ENCODE results near the gene KAZN.

Gene KAZN

DNA sequence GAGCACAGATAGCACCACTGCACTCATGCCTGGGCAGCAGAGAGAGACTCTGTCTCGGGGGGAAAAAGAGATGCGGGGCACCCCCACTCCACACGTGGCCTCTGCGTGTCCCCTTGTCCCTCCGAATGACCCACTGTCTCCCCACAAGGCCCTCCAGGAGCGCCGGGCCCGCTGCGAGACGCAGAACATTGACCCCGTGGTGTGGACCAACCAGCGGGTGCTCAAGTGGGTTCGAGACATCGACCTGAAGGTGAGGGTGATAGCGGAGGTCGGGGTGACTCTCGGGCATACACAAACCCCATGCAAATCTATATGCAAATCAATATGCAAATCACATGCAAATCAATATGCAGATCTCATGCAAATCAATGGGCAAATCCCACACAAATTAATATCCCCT is 504.7 kb downstream of the KAZN start:
- TF ChIP-seq, protein P1, sequence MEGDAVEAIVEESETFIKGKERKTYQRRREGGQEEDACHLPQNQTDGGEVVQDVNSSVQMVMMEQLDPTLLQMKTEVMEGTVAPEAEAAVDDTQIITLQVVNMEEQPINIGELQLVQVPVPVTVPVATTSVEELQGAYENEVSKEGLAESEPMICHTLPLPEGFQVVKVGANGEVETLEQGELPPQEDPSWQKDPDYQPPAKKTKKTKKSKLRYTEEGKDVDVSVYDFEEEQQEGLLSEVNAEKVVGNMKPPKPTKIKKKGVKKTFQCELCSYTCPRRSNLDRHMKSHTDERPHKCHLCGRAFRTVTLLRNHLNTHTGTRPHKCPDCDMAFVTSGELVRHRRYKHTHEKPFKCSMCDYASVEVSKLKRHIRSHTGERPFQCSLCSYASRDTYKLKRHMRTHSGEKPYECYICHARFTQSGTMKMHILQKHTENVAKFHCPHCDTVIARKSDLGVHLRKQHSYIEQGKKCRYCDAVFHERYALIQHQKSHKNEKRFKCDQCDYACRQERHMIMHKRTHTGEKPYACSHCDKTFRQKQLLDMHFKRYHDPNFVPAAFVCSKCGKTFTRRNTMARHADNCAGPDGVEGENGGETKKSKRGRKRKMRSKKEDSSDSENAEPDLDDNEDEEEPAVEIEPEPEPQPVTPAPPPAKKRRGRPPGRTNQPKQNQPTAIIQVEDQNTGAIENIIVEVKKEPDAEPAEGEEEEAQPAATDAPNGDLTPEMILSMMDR (IDR thresholded peaks at IDR 0.05; ENCODE audit: low read depth, low read length), result no peak
- no peak for DNase-seq (ENCODE audit: extremely low read depth, low read depth)

DNA sequence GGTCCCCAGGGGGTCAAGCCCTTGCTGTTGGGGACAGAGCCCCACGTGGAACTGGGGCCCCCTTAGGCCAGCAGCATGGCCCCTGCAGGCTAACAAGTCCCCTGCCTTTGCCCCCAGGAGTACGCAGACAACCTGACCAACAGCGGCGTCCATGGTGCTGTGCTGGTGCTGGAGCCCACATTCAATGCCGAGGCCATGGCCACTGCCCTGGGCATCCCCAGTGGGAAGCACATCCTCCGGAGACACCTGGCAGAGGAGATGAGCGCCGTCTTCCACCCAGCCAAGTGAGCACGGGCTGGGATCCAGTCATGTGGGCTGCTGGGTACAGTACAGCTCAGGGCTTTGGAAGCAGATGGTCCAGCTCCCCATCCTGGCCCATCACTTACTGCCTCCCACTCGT is 505.4 kb downstream of the KAZN start:
- no peak for DNase-seq (ENCODE audit: extremely low read depth, low read depth)

DNA sequence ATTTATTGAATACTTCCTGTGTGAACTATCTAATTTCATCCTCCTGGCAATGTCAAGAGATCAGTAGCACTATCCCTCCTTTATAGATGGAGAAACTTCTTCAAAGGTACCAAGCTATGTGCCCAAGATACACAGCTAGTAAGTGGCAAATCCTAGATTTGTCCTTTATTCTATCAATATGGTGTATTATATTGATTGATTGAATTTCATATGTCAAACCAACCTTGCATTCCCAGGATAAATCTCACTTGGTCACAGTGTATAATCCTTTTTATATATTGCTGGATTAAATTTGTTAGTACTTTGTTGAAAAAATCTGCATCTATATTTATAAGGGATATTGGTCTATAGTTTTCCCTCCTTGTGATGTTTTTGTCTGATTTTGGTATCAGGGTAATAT is 506.3 kb downstream of the KAZN start:
- DNase-seq (ENCODE audit: extremely low read depth, low read depth), result no peak
- TF ChIP-seq, protein P1 (IDR thresholded peaks at IDR 0.05; ENCODE audit: low read depth, low read length), result no peak

More for the DNA sequence above, 505.4 kb downstream of the KAZN start:
- TF ChIP-seq, protein P1 (IDR thresholded peaks at IDR 0.05; ENCODE audit: low read depth, low read length), result no peak

DNA sequence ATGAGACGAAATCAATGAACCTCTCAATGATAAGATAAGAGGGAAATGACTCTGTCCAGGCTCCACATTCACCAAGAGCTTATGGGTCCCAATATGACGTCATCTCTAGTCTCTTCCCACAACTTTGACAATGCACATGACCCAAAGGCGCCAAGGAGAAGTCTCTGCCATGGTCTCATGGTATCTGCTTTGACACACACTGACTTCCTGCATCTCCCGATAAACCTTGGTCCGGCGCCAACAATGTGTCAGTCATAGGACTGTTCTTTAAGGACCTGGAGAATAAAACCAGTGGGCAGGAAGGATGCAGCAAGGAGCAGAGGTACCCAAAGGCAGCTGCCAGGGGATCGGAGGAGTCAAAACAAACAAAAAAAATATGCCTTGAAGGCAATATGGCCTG is 508.1 kb downstream of the KAZN start:
- TF ChIP-seq, protein P1 (IDR thresholded peaks at IDR 0.05; ENCODE audit: low read depth, low read length), result no peak
- no peak for DNase-seq (ENCODE audit: extremely low read depth, low read depth)

DNA sequence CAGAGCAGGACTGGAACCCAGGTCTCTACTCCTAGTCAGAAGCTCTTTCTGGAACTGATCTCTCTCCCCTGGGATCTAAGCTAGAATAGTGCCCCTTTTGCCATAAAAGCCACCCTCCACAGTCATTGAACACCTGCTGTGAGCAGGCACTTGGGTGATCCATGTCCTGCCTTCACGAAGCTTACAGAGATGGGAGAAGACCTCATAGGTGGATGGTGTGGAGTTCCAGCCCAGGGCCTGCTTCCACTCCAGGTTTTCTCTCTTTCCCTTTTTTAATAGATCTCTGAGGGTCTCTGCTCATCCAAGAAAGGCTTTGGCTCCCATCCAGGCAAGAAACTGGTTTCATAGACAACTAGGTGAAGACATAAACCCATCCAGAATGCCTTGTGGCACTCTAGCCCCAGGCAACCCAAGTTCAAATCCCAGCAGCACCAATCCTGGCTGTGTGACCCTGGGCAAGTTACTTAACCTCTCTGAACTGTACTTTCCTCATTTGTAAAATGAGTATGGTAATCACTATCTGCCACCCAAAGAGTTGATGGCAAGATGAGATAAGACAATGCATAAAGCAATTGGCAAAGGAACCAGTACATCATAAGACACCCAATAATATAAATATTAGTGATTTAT is 508.7 kb downstream of the KAZN start:
- TF ChIP-seq, protein P1 (IDR thresholded peaks at IDR 0.05; ENCODE audit: low read depth, low read length), result no peak
- DNase-seq (ENCODE audit: extremely low read depth, low read depth), result no peak

DNA sequence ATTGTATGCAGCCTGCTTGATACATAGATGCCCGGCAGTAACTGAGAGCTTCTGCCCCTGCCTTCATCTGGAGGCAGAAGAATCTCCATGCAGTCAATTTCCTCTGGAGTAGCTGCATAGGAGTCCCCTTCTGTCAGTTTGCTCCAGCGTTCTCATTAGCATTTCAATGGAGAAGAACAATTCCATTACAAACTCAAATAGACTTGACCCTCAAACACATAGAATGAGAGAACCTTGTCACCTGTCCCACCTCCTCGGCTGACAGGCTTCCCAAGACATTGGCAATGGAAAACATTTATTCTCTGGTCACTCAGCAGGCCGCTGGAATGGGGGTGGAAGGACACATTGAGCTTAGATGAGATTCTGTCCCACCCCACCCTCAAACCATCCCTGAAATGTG is 509.4 kb downstream of the KAZN start:
- TF ChIP-seq, protein P1 (IDR thresholded peaks at IDR 0.05; ENCODE audit: low read depth, low read length), result no peak

DNA sequence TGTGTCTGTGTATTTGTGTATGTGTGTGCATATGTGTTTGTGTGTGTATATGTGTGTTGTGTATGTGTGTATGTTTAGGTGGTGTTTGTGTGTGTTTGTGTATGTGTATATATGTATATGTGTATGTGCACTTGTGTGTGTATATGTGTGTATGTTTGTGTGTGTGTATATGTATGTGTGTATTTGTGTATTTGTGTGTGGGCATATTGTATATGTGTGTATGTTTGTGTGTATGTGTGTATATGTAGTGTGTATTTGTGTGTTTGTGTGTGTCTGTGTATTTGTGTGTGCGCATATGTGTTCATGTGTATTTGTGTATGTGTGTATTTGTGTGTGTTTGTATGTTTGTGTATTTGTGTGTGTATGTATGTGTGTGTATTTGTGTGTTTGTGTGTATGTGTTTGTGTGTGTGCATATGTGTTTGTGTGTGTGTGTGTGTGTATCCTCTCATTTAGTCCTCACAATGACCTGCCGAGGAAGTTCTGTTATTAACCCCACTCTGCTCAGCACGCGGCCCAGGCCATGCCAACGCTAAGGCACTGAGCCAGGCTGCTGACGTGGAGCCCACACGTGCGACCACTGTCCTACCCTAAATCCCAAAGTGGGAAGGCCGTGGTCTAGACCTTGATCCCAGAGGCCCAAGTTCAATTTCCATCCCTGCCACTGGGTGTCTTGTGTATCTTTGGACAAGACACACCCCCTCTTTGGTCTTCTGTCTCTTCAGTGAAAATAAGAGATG is 511.8 kb downstream of the KAZN start:
- no peak for DNase-seq (ENCODE audit: extremely low read depth, low read depth)
- TF ChIP-seq, protein P1 (IDR thresholded peaks at IDR 0.05; ENCODE audit: low read depth, low read length), result no peak

More for the DNA sequence above, 509.4 kb downstream of the KAZN start:
- DNase-seq (ENCODE audit: extremely low read depth, low read depth), result no peak
